ENCODE results near the gene PRKCQ. TPM values are rescaled to one million over a fixed set of nuclear protein-coding genes. Genes with fewer than 3 reads are reported as not detected.

Gene PRKCQ
- total and polyA plus RNA-seq, 11 donors, result 0.04 to 2.0 (median 0.13) TPM; not detected in 1

- WGBS, 4 donors, result 59 to 67% (median 62%) methylated on average over 7 of the region's 7 CpGs
- Histone ChIP-seq H3K27me3 (peaks cover 0 to 7% (median 0%) of the 10 kb centered on the region in 9 donors), H3K27ac (no peak overlapping the region), H3K9me3 (no peaks in the 10 kb centered on the region), H3K4me3 (no peak overlapping the region), H3K4me1 (peaks cover 0 to 45% (median 0%) of the 10 kb centered on the region in 12 donors), H3K36me3 (no peaks in the 10 kb centered on the region)
- no peak for TF ChIP-seq POLR2A (IDR thresholded peaks at IDR 0.05)
- TF ChIP-seq, protein P1, sequence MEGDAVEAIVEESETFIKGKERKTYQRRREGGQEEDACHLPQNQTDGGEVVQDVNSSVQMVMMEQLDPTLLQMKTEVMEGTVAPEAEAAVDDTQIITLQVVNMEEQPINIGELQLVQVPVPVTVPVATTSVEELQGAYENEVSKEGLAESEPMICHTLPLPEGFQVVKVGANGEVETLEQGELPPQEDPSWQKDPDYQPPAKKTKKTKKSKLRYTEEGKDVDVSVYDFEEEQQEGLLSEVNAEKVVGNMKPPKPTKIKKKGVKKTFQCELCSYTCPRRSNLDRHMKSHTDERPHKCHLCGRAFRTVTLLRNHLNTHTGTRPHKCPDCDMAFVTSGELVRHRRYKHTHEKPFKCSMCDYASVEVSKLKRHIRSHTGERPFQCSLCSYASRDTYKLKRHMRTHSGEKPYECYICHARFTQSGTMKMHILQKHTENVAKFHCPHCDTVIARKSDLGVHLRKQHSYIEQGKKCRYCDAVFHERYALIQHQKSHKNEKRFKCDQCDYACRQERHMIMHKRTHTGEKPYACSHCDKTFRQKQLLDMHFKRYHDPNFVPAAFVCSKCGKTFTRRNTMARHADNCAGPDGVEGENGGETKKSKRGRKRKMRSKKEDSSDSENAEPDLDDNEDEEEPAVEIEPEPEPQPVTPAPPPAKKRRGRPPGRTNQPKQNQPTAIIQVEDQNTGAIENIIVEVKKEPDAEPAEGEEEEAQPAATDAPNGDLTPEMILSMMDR (IDR thresholded peaks at IDR 0.05), result no peak
- ATAC-seq, result no peak
- no peak for DNase-seq
- intact Hi-C loops (cut with DNase I), result no loop called here
Observed at GRCh38 chr10:6563075-6563474, 17.0 kb downstream of the PRKCQ start.

DNA sequence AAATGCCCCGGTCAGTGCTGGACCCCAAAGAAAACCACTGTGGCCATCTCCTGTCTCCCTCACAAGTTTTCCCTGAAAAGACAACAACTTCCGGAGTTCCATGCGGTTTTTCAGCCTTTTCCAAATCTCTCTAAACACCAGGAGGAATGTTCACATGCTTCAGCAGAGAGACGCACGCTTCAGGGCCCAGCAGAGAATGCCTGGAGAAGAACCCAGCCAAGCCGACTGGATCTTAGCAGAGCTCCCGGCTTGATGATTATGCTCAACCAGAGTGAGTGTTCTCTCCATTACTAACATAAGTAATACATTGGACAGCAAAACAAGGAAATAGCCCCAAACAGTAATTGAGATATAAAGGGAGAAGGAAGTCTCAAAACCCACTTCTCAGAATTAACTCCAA lies 17.9 kb downstream of the PRKCQ start:
- TF ChIP-seq POLR2A (IDR thresholded peaks at IDR 0.05), result no peak
- TF ChIP-seq, protein P1 (IDR thresholded peaks at IDR 0.05), result no peak

GRCh38 chr10:6561552-6561951 lies 18.5 kb downstream of the PRKCQ start:
- Histone ChIP-seq H3K9me3 (no peaks in the 10 kb centered on the region), H3K4me3 (no peak overlapping the region), H3K36me3 (no peaks in the 10 kb centered on the region), H3K27ac (no peak overlapping the region), H3K4me1 (peaks cover 0 to 45% (median 0%) of the 10 kb centered on the region in 12 donors), H3K27me3 (peaks cover 0 to 7% (median 0%) of the 10 kb centered on the region in 9 donors)
- WGBS, 4 donors, result 71 to 77% (median 72%) methylated on average over 4 of the region's 4 CpGs
- ATAC-seq, result no peak
- intact Hi-C loops (cut with DNase I), result no loop called here
- TF ChIP-seq, protein P1 (IDR thresholded peaks at IDR 0.05), result no peak
- TF ChIP-seq POLR2A (IDR thresholded peaks at IDR 0.05), result no peak
- no peak for DNase-seq

More for the DNA sequence above, 17.9 kb downstream of the PRKCQ start:
- ATAC-seq, result no peak
- intact Hi-C loops (cut with DNase I), result no loop called here
- WGBS, 4 donors, result 81 to 85% (median 82%) methylated on average over 7 of the region's 7 CpGs
- peaks cover 0 to 7% (median 0%) of the 10 kb centered on the region in 9 donors for H3K27me3 ChIP-seq
- H3K4me3 ChIP-seq, result no peak overlapping the region
- H3K4me1 ChIP-seq, result peaks cover 0 to 45% (median 0%) of the 10 kb centered on the region in 12 donors
- no peaks in the 10 kb centered on the region for H3K36me3 ChIP-seq
- H3K27ac ChIP-seq, result peak overlapping the region in 1 of 12 donors; percentile 8
- H3K9me3 ChIP-seq, result no peaks in the 10 kb centered on the region
- no peak for DNase-seq

GRCh38 chr10:6558759-6559461 lies 21.2 kb downstream of the PRKCQ start:
- Histone ChIP-seq H3K36me3 (no peaks in the 10 kb centered on the region), H3K4me3 (no peak overlapping the region), H3K4me1 (peaks cover 0 to 29% (median 0%) of the 10 kb centered on the region in 12 donors), H3K27ac (peak overlapping the region in 1 of 12 donors; percentile 47), H3K27me3 (peaks cover 0 to 13% (median 0%) of the 10 kb centered on the region in 9 donors), H3K9me3 (no peaks in the 10 kb centered on the region)
- WGBS, 4 donors, result 89 to 93% (median 90%) methylated on average over 12 of the region's 12 CpGs
- no peak for DNase-seq
- intact Hi-C loops (cut with DNase I), result no loop called here
- no peak for ATAC-seq
- TF ChIP-seq, protein P1 (IDR thresholded peaks at IDR 0.05), result no peak
- no peak for TF ChIP-seq POLR2A (IDR thresholded peaks at IDR 0.05)
